Lower leg skin (tissue), 3 donors: Measurements from ENCODE around the gene NBR1.
"Not testable (repeated sequence)": the region's sequence is repeated elsewhere in the genome, so short reads cannot be mapped to it uniquely, and the experiment has no call there.

Experiments
- POLR2A ChIP-seq, 2 donors: fragments of 450-650 bp; IDR thresholded peaks; one replicate each; pipeline ENCODE4 v1.6.1; 2016 to 2017; ENCODE audit warnings: antibody characterized with exemption in 2 of 2, mild to moderate bottlenecking in 1 of 2, moderate library complexity in 1 of 2
- TF ChIP-seq, protein P1 (sequence below), 3 donors: fragments of 450-650 bp; IDR thresholded peaks; one replicate each; pipeline ENCODE4 v1.5.1; 2016; ENCODE audit warnings: antibody characterized with exemption in 3 of 3, mild to moderate bottlenecking in 3 of 3, moderate library complexity in 2 of 3

DNA sequence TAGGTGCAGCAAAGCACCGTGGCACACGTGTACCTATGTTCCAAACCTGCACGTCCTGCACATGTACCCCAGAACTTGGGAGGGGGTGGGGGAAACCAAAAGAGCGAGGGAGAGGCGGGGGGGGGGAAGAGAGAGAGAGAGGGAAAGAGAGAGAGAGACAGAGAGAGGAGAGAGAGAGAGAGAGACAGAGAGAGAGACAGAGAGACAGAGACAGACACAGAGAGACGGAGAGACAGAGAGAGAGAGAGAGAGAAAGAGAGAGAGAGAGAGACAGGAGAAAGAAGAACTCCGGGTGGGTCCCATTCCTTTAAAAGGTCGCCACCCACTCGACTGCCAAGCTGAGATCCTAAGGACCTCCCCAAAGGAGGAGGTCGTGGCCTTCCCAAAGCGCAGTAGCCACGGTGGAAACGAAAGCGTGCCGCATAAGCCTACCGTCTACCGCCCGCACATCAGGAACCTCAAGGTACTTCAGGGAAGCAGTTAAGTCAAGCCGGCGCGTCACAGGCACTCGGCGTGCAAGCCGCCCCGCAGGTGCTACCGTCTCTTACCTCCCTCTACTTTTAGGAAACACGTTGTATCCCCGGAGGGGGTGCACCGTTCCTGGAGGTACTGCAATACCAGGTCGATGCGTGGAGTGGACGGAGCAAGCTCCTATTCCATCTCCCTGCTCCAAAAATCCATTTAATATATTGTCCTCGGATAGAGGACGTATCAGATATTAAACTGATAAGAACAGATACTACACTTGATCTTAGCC is 69.8 kb downstream of the NBR1 start:
- TF ChIP-seq, protein P1, sequence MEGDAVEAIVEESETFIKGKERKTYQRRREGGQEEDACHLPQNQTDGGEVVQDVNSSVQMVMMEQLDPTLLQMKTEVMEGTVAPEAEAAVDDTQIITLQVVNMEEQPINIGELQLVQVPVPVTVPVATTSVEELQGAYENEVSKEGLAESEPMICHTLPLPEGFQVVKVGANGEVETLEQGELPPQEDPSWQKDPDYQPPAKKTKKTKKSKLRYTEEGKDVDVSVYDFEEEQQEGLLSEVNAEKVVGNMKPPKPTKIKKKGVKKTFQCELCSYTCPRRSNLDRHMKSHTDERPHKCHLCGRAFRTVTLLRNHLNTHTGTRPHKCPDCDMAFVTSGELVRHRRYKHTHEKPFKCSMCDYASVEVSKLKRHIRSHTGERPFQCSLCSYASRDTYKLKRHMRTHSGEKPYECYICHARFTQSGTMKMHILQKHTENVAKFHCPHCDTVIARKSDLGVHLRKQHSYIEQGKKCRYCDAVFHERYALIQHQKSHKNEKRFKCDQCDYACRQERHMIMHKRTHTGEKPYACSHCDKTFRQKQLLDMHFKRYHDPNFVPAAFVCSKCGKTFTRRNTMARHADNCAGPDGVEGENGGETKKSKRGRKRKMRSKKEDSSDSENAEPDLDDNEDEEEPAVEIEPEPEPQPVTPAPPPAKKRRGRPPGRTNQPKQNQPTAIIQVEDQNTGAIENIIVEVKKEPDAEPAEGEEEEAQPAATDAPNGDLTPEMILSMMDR (IDR thresholded peaks at IDR 0.05) = not testable (repeated sequence)
- not testable (repeated sequence) for TF ChIP-seq POLR2A (IDR thresholded peaks at IDR 0.05)
